Kidney (tissue), 14 donors: Measurements from ENCODE around the gene KSR1. TPM values are rescaled to one million over a fixed set of nuclear protein-coding genes. Genes with fewer than 3 reads are reported as not detected.

Source experiments
- DNase-seq, 5 donors: peaks; one replicate each; pipeline ENCODE4 v3.0.0-alpha.2; 2013 to 2020
- FAIRE-seq: peaks from 2 replicates; lab custom pipeline; 2012; peaks lifted over from hg19 to GRCh38; lab: Jason Lieb, UNC
- H3K27ac ChIP-seq, 2 donors: one replicate each; pipeline ENCODE4 v1.7.0; 2013; ENCODE audit warnings: low read depth in 2 of 2, low read length in 2 of 2, inconsistent platforms in 1 of 2
- H3K27me3 ChIP-seq: one replicate; pipeline ENCODE4 v1.7.1; 2013; ENCODE audit warnings: low read length, inconsistent platforms; ENCODE audit not compliant: control insufficient read depth, insufficient read depth
- H3K36me3 ChIP-seq, 3 donors: one replicate each; pipeline versions ENCODE4 v1.7.0 to v1.7.1; 2013; ENCODE audit warnings: low read length in 3 of 3, control low read depth in 1 of 3, inconsistent platforms in 1 of 3; ENCODE audit not compliant: insufficient read depth in 3 of 3, control insufficient read depth in 2 of 3
- H3K4me1 ChIP-seq, 3 donors: one replicate each; pipeline versions ENCODE4 v1.7.0 to v1.7.1; 2013; ENCODE audit warnings: low read length in 3 of 3, inconsistent platforms in 1 of 3, low read depth in 1 of 3; ENCODE audit not compliant: control insufficient read depth in 2 of 3, insufficient read depth in 2 of 3
- H3K4me3 ChIP-seq, 3 donors: one replicate each; pipeline versions ENCODE4 v1.7.0 to v1.8.1; 2013; ENCODE audit warnings: low read length in 3 of 3, control low read depth in 1 of 3, inconsistent platforms in 1 of 3
- H3K9ac ChIP-seq, 3 donors: one replicate each; pipeline versions ENCODE4 v1.7.0 to v1.7.1; 2013; ENCODE audit warnings: low read length in 3 of 3, control low read depth in 1 of 3, inconsistent platforms in 1 of 3
- H3K9me3 ChIP-seq, 3 donors: one replicate each; pipeline versions ENCODE4 v1.7.0 to v1.7.1; 2013; ENCODE audit warnings: low read length in 3 of 3, control low read depth in 1 of 3, inconsistent platforms in 1 of 3; ENCODE audit not compliant: control insufficient read depth in 2 of 3, insufficient read depth in 1 of 3
- intact Hi-C: fragments of 100-400 bp; cut with DNase I; formaldehyde crosslinking; loops from one replicate; pipeline ENCODE4 v1.11.1; 2022
- polyA plus RNA-seq: library from polyadenylated mRNA; stranded (reverse); fragments of 350-450 nt; fragmentation: Illumina TruSeq; extraction: RNeasy Lipid Tissue Mini Kit (QIAGEN cat#74804); gene quantifications from one replicate; pipeline ENCODE4 v1.2.3, GENCODE V29; 2014; ENCODE audit warnings: low read depth, low replicate concordance; ENCODE audit not compliant: insufficient read depth
- total RNA-seq: library from RNA; stranded (reverse); fragmentation: NEBNext Ultra II Directional; extraction: Animal tissue kit (Norgen Biotek cat#: 25700); gene quantifications from one replicate; pipeline ENCODE4 v1.2.1, GENCODE V29; 2021
- TF ChIP-seq, protein P1 (sequence below): IDR thresholded peaks from 3 replicates; pipeline ENCODE4 v1.5.1; 2012; ENCODE audit warnings: mild to moderate bottlenecking, moderate library complexity, borderline replicate concordance; ENCODE audit not compliant: insufficient read depth; ENCODE audit errors: extremely low read depth
- donor health status: control.
- donor health status: control.
- donor health status: control.
- donor health status: control.
- donor health status: control.
- donor health status: DM: yes; HTN: yes; CAD: no.
- donor health status: Normal renal cell carcinoma (clear cell type).

KSR1 gene
- total and polyA plus RNA-seq, 2 donors from 2014 or later: 11.7 to 97.3 TPM

DNA sequence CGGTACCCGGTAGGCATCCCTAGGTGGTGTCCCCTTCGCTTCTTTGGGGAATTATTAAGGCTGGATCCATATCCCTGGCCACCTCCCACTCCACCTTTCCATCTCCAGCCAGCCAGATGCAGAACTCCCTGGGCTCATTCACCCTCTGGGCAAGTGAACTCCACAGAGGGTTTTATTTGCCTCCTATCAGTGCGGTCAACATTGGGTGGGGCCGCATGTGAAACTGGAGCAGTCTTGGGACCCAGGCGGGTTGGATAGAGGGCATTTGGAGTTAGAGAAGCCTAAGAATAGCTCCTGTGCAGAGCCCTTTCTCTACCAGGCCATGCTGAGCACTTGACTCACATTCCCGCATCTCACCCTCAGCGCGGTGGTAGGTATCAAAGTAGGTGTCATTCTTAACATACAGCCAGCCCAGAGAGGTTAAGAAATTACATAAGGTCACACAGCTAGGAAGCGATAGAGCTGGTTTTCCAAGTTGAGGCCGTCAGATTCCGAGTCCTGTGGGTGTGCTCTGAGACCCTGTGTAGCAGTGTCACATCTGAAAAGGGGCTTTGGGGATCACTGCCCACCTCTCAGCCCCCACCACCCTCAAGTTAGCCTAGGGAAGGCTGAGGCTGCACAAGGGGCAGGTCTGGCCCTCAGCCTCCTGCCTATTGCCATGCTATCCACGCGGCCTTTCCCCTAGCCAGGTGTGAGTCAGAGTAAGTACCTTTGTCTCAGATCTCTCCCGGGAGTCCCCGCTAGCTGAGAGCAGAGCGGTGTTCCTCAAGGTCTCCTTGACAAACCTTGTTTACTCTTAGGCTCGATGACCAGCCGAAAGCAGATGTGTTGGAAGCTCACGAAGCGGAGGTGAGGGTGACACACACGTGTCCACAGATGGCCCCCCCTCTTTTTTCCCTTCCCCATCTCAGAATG is 147.9 kb downstream of the KSR1 start:
- intact Hi-C loops: no loop called here
- H3K36me3 ChIP-seq: peaks cover 3 to 26% (median 6%) of the 10 kb centered on the region in 3 donors
- H3K27me3 ChIP-seq: no peaks in the 10 kb centered on the region
- TF ChIP-seq, protein P1, sequence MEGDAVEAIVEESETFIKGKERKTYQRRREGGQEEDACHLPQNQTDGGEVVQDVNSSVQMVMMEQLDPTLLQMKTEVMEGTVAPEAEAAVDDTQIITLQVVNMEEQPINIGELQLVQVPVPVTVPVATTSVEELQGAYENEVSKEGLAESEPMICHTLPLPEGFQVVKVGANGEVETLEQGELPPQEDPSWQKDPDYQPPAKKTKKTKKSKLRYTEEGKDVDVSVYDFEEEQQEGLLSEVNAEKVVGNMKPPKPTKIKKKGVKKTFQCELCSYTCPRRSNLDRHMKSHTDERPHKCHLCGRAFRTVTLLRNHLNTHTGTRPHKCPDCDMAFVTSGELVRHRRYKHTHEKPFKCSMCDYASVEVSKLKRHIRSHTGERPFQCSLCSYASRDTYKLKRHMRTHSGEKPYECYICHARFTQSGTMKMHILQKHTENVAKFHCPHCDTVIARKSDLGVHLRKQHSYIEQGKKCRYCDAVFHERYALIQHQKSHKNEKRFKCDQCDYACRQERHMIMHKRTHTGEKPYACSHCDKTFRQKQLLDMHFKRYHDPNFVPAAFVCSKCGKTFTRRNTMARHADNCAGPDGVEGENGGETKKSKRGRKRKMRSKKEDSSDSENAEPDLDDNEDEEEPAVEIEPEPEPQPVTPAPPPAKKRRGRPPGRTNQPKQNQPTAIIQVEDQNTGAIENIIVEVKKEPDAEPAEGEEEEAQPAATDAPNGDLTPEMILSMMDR: no peak
- no peak overlapping the region for H3K9ac ChIP-seq
- peaks cover 0 to 12% (median 10%) of the 10 kb centered on the region in 3 donors for H3K4me1 ChIP-seq
- H3K27ac ChIP-seq: no peak overlapping the region
- peak in 1 of 5 donors; percentile 51 for DNase-seq
- no peak for FAIRE-seq
- no peak overlapping the region for H3K4me3 ChIP-seq
- H3K9me3 ChIP-seq: no peaks in the 10 kb centered on the region

DNA sequence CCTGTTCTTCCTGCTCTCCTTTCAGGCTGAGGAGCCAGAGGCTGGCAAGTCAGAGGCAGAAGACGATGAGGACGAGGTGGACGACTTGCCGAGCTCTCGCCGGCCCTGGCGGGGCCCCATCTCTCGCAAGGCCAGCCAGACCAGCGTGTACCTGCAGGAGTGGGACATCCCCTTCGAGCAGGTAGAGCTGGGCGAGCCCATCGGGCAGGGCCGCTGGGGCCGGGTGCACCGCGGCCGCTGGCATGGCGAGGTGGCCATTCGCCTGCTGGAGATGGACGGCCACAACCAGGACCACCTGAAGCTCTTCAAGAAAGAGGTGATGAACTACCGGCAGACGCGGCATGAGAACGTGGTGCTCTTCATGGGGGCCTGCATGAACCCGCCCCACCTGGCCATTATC is 149.2 kb downstream of the KSR1 start:
- peaks cover 3 to 29% (median 6%) of the 10 kb centered on the region in 3 donors for H3K36me3 ChIP-seq
- no peaks in the 10 kb centered on the region for H3K9me3 ChIP-seq
- FAIRE-seq: no peak
- intact Hi-C loops: no loop called here
- no peaks in the 10 kb centered on the region for H3K27me3 ChIP-seq
- H3K27ac ChIP-seq: no peak overlapping the region
- TF ChIP-seq, protein P1: no peak
- H3K4me1 ChIP-seq: peaks cover 0 to 19% (median 19%) of the 10 kb centered on the region in 3 donors
- H3K4me3 ChIP-seq: no peak overlapping the region
- DNase-seq: peak in 2 of 5 donors; percentile 58 to 63
- H3K9ac ChIP-seq: no peak overlapping the region

DNA sequence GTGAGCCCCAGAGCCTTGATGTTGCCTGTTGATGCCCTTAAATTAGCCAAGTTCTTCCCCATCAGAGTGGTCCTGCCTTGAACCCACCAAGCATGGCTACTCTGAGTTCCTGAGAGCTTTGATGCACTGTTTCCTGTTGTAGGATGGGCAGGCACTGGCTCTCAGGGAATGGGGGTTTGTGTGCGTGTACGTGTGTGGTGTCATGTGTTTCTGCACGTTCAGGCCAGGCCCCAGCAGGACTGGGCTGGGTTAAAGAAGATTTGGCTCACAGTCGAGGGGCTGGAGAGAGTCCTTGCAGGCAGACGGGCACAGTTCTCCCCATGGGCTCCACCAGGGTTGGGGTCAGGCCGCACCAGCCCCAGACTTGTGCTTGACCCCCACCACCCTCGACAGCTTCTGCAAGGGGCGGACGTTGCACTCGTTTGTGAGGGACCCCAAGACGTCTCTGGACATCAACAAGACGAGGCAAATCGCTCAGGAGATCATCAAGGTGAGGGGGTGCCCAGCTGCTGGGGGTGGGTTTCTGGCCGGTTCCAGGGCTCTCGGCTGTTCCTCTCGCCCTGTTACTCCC is 151.4 kb downstream of the KSR1 start:
- TF ChIP-seq, protein P1: no peak
- Histone ChIP-seq H3K27ac (no peak overlapping the region), H3K27me3 (no peaks in the 10 kb centered on the region), H3K4me3 (no peak overlapping the region), H3K9me3 (no peaks in the 10 kb centered on the region), H3K36me3 (peaks cover 6 to 35% (median 9%) of the 10 kb centered on the region in 3 donors), H3K4me1 (peaks cover 0 to 19% (median 18%) of the 10 kb centered on the region in 3 donors), H3K9ac (no peak overlapping the region)
- intact Hi-C loops: no loop called here
- peak in 1 of 5 donors; percentile 67 for DNase-seq
- FAIRE-seq: no peak
